ENCODE measurements around the gene PAFAH2. TPM values are rescaled to one million over a fixed set of nuclear protein-coding genes. Genes with fewer than 3 reads are reported as not detected.

PAFAH2 gene
- total RNA-seq, 2 donors from 2014 or later = 11.6 to 13.3 TPM

DNA sequence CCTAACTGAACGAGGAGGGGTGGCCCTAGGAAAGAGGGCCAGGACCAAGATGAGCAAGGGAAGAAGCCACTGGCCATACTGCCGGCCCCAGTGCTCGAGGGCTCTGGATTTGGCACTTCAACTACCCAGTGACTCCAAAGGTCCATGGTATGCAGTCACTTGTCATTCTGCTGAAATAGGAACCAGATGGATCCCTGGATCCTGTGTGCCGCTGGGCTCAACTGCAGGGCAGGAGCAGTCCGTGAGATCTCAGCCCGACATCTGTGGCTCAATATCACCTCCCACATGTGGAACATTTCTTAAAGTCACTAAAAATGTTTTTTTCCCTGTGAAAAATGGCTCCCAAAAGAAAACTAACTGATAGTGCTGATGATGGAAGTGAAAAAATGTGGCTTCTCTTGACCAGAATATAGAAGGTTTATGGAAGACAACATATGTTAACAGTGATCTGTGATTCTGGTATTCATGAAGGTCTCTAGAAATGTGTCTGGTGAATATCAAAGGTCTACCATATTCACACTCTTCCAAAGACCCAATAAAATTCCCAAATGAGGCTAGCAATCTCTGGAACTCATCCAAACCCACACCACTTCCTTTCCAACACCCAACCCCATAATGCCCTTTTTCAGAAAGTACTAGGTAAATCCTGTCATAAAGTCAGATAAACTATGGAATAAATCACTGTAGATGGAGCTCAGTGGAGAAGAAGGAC, 24.1 kb downstream of the PAFAH2 start:
- DNase-seq = no peak
- peaks cover 34% of the 10 kb centered on the region for H3K36me3 ChIP-seq (ENCODE audit: control insufficient read depth, insufficient read depth, low read length)
- Mint-ChIP-seq H3K4me1 (peaks cover 11% of the 10 kb centered on the region), H3K27ac (no peak overlapping the region), H3K36me3 (ENCODE audit: low read depth) (peaks cover 73% of the 10 kb centered on the region), H3K4me3 (no peak overlapping the region), H3K9me3 (no peaks in the 10 kb centered on the region), H3K27me3 (ENCODE audit: insufficient read depth) (no peaks in the 10 kb centered on the region)
- peaks cover 10% of the 10 kb centered on the region for H3K4me1 ChIP-seq (ENCODE audit: control insufficient read depth, insufficient read depth, low read length)
- H3K27me3 ChIP-seq (ENCODE audit: control insufficient read depth, insufficient read depth, low read length, poor library complexity, severe bottlenecking) = no peaks in the 10 kb centered on the region
- no peak for TF ChIP-seq CTCF (conservative IDR thresholded peaks at IDR 0.05)
- 94 to 96% methylated on average over 5 to 6 of the region's 6 CpGs for whole genome bisulfite sequencing, 2 experiments (ENCODE audit: insufficient coverage in 1 of 2, insufficient read length in 1 of 2)
- H3K27ac ChIP-seq (ENCODE audit: low read depth, low read length) = no peak overlapping the region
- no peak overlapping the region for H3K4me3 ChIP-seq (ENCODE audit: low read length)
- H3K9me3 ChIP-seq (ENCODE audit: control insufficient read depth, low read length) = no peaks in the 10 kb centered on the region
- no peak overlapping the region for H3K9ac ChIP-seq (ENCODE audit: extremely low read depth, low read length, poor library complexity, severe bottlenecking)

- Histone ChIP-seq H3K4me3 (ENCODE audit: low read length) (no peak overlapping the region), H3K9ac (ENCODE audit: extremely low read depth, low read length, poor library complexity, severe bottlenecking) (no peak overlapping the region), H3K27ac (ENCODE audit: low read depth, low read length) (no peak overlapping the region), H3K27me3 (ENCODE audit: control insufficient read depth, insufficient read depth, low read length, poor library complexity, severe bottlenecking) (no peaks in the 10 kb centered on the region), H3K4me1 (ENCODE audit: control insufficient read depth, insufficient read depth, low read length) (peaks cover 6% of the 10 kb centered on the region), H3K36me3 (ENCODE audit: control insufficient read depth, insufficient read depth, low read length) (peaks cover 34% of the 10 kb centered on the region), H3K9me3 (ENCODE audit: control insufficient read depth, low read length) (no peaks in the 10 kb centered on the region)
- no peak for TF ChIP-seq CTCF (conservative IDR thresholded peaks at IDR 0.05)
- no peak overlapping the region for H3K4me3 Mint-ChIP-seq
- no peak overlapping the region for H3K27ac Mint-ChIP-seq
- no peak for DNase-seq
- H3K4me1 Mint-ChIP-seq = peaks cover 17% of the 10 kb centered on the region
- peaks cover 77% of the 10 kb centered on the region for H3K36me3 Mint-ChIP-seq (ENCODE audit: low read depth)
- WGBS, 2 experiments (ENCODE audit: insufficient coverage in 1 of 2, insufficient read length in 1 of 2) = 83% methylated on average over 1 of the region's 1 CpG; no CpG with 5 or more reads in 1 of the 2 experiments
- H3K27me3 Mint-ChIP-seq (ENCODE audit: insufficient read depth) = no peaks in the 10 kb centered on the region
- no peaks in the 10 kb centered on the region for H3K9me3 Mint-ChIP-seq
Measured at GRCh38 chr1:25971811-25972180, 26.1 kb downstream of the PAFAH2 start.

- Histone ChIP-seq H3K27ac (ENCODE audit: low read depth, low read length) (no peak overlapping the region), H3K4me1 (ENCODE audit: control insufficient read depth, insufficient read depth, low read length) (peaks cover 6% of the 10 kb centered on the region), H3K9me3 (ENCODE audit: control insufficient read depth, low read length) (no peaks in the 10 kb centered on the region), H3K9ac (ENCODE audit: extremely low read depth, low read length, poor library complexity, severe bottlenecking) (no peak overlapping the region), H3K27me3 (ENCODE audit: control insufficient read depth, insufficient read depth, low read length, poor library complexity, severe bottlenecking) (no peaks in the 10 kb centered on the region), H3K4me3 (ENCODE audit: low read length) (no peak overlapping the region), H3K36me3 (ENCODE audit: control insufficient read depth, insufficient read depth, low read length) (peaks cover 33% of the 10 kb centered on the region)
- peaks cover 75% of the 10 kb centered on the region for H3K36me3 Mint-ChIP-seq (ENCODE audit: low read depth)
- peaks cover 17% of the 10 kb centered on the region for H3K4me1 Mint-ChIP-seq
- no peak overlapping the region for H3K27ac Mint-ChIP-seq
- DNase-seq = no peak
- H3K9me3 Mint-ChIP-seq = no peaks in the 10 kb centered on the region
- H3K27me3 Mint-ChIP-seq (ENCODE audit: insufficient read depth) = no peaks in the 10 kb centered on the region
- 83 to 85% methylated on average over 6 to 8 of the region's 8 CpGs for WGBS, 2 experiments (ENCODE audit: insufficient coverage in 1 of 2, insufficient read length in 1 of 2)
- no peak overlapping the region for H3K4me3 Mint-ChIP-seq
- TF ChIP-seq CTCF (conservative IDR thresholded peaks at IDR 0.05) = no peak
Measured at GRCh38 chr1:25971066-25971810, 26.6 kb downstream of the PAFAH2 start.

All from endodermal cell (in vitro differentiated cells).